K562 treated with DMSO at 1 percent for 4 hours (cell line): ENCODE measurements around the gene KBTBD12. TPM values are rescaled to one million over a fixed set of nuclear protein-coding genes. Genes with fewer than 3 reads are reported as not detected.

Experiments used
- total RNA-seq: library from RNA; unstranded; fragments of 300-600 nt; gene quantifications from 2 replicates; pipeline ENCODE4 v1.2.3, GENCODE V29; 2022; ENCODE audit not compliant: insufficient read depth

KBTBD12 gene, protein sequence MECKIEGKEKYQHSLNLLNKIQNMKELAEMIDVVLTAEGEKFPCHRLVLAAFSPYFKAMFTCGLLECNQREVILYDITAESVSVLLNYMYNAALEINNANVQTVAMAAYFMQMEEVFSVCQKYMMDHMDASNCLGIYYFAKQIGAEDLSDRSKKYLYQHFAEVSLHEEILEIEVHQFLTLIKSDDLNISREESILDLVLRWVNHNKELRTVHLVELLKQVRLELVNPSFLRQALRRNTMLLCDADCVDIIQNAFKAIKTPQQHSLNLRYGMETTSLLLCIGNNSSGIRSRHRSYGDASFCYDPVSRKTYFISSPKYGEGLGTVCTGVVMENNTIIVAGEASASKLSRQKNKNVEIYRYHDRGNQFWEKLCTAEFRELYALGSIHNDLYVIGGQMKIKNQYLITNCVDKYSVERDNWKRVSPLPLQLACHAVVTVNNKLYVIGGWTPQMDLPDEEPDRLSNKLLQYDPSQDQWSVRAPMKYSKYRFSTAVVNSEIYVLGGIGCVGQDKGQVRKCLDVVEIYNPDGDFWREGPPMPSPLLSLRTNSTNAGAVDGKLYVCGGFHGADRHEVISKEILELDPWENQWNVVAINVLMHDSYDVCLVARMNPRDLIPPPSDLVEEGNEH
- total RNA-seq, result not detected in 2 replicates

GRCh38 chr3:127915115-127915936, at the start of gene KBTBD12:
Gene KBTBD12, plus strand, starts transcription at chr3:127915232. Its CDS starts 7,830 bp downstream, at chr3:127923062.

Other genes with a start within 250 kb of the KBTBD12 start
- gene ABTB1, start 242.3 kb upstream of the KBTBD12 start, total RNA-seq, result 3.0 and 4.3 TPM in 2 replicates
- not detected in 2 replicates for gene MGLL, start 92.7 kb upstream of the KBTBD12 start, total RNA-seq
- gene SEC61A1, start 137.2 kb downstream of the KBTBD12 start, total RNA-seq, result 126 and 141 TPM in 2 replicates
- gene RUVBL1, start 208.6 kb downstream of the KBTBD12 start, total RNA-seq, result 50.9 and 51.6 TPM in 2 replicates
- 23.8 and 28.3 TPM in 2 replicates for gene EEFSEC, start 238.2 kb downstream of the KBTBD12 start, total RNA-seq